ENCODE measurements around the gene CEP170B. TPM values are rescaled to one million over a fixed set of nuclear protein-coding genes. Genes with fewer than 3 reads are reported as not detected.
"Not testable (repeated sequence)": the region's sequence is repeated elsewhere in the genome, so short reads cannot be mapped to it uniquely, and the experiment has no call there.

The CEP170B gene
- total RNA-seq, 1 donor from 2014 or later: 55.4 TPM

- no peak overlapping the region for H3K4me2 ChIP-seq (ENCODE audit: low read length)
- H3K9me3 ChIP-seq (ENCODE audit: insufficient read depth, low read depth, low read length): no peaks in the 10 kb centered on the region
- H3K4me1 ChIP-seq (ENCODE audit: insufficient read depth, low read length): no peaks in the 10 kb centered on the region
- H3K27ac Mint-ChIP-seq (ENCODE audit: unreplicated experiment): no peak overlapping the region
- H3K4me3 Mint-ChIP-seq (ENCODE audit: unreplicated experiment): no peak overlapping the region
- H2AFZ ChIP-seq (ENCODE audit: low read depth, low read length): no peak overlapping the region
- no peak for FAIRE-seq
- peaks cover 7% of the 10 kb centered on the region for H4K20me1 ChIP-seq (ENCODE audit: insufficient read depth, low read length)
- no peak for TF ChIP-seq EZH2 (IDR thresholded peaks at IDR 0.05; ENCODE audit: insufficient read depth, low read length)
- no peak for TF ChIP-seq CTCF (IDR thresholded peaks at IDR 0.05; ENCODE audit: insufficient read depth, low read depth, low read length)
- H3K4me1 Mint-ChIP-seq (ENCODE audit: low read depth, unreplicated experiment): no peaks in the 10 kb centered on the region
- H3K27me3 ChIP-seq (ENCODE audit: insufficient read depth, low read length): peaks cover 12% of the 10 kb centered on the region
- no peak overlapping the region for H3K9ac ChIP-seq (ENCODE audit: low read length)
- H3K36me3 Mint-ChIP-seq (ENCODE audit: low read depth, unreplicated experiment): peaks cover 3% of the 10 kb centered on the region
- H3K4me3 ChIP-seq (ENCODE audit: insufficient read depth, low read depth, low read length): no peak overlapping the region
- no peaks in the 10 kb centered on the region for H3K36me3 ChIP-seq (ENCODE audit: insufficient read depth, low read length)
- peaks cover 20% of the 10 kb centered on the region for H3K27me3 Mint-ChIP-seq (ENCODE audit: low read depth, unreplicated experiment)
- no peak for DNase-seq (ENCODE audit: low read depth)
- H3K27ac ChIP-seq (ENCODE audit: low read depth, low read length): no peak overlapping the region
- H3K79me2 ChIP-seq (ENCODE audit: insufficient read depth, low read length): no peaks in the 10 kb centered on the region
- H3K9me3 Mint-ChIP-seq (ENCODE audit: unreplicated experiment): peaks cover 19% of the 10 kb centered on the region
These were observed 35.8 kb downstream of the CEP170B start for GRCh38 chr14:104900639-104901512.

- H3K27ac Mint-ChIP-seq (ENCODE audit: unreplicated experiment): no peak overlapping the region
- FAIRE-seq: no peak
These were observed 38.9 kb downstream of the CEP170B start for GRCh38 chr14:104903990-104904389.

GRCh38 chr14:104904650-104905578 is 39.8 kb downstream of the CEP170B start:
- not testable (repeated sequence) for H3K9ac ChIP-seq (ENCODE audit: low read length); H3K79me2 ChIP-seq (ENCODE audit: insufficient read depth, low read length); H3K4me3 Mint-ChIP-seq (ENCODE audit: unreplicated experiment); DNase-seq (ENCODE audit: low read depth); H3K9me3 ChIP-seq (ENCODE audit: insufficient read depth, low read depth, low read length); H4K20me1 ChIP-seq (ENCODE audit: insufficient read depth, low read length); H3K4me1 ChIP-seq (ENCODE audit: insufficient read depth, low read length); H3K4me2 ChIP-seq (ENCODE audit: low read length); H3K4me1 Mint-ChIP-seq (ENCODE audit: low read depth, unreplicated experiment); H3K27ac Mint-ChIP-seq (ENCODE audit: unreplicated experiment); H3K36me3 Mint-ChIP-seq (ENCODE audit: low read depth, unreplicated experiment); FAIRE-seq; H2AFZ ChIP-seq (ENCODE audit: low read depth, low read length); H3K36me3 ChIP-seq (ENCODE audit: insufficient read depth, low read length); H3K27ac ChIP-seq (ENCODE audit: low read depth, low read length); H3K4me3 ChIP-seq (ENCODE audit: insufficient read depth, low read depth, low read length)
- H3K9me3 Mint-ChIP-seq (ENCODE audit: unreplicated experiment): peaks cover 29% of the 10 kb centered on the region
- peaks cover 15% of the 10 kb centered on the region for H3K27me3 ChIP-seq (ENCODE audit: insufficient read depth, low read length)
- H3K27me3 Mint-ChIP-seq (ENCODE audit: low read depth, unreplicated experiment): peaks cover 25% of the 10 kb centered on the region

More at GRCh38 chr14:104903990-104904389, 38.9 kb downstream of the CEP170B start:
- Mint-ChIP-seq H3K4me1 (ENCODE audit: low read depth, unreplicated experiment) (no peaks in the 10 kb centered on the region), H3K4me3 (ENCODE audit: unreplicated experiment) (no peak overlapping the region), H3K36me3 (ENCODE audit: low read depth, unreplicated experiment) (no peaks in the 10 kb centered on the region), H3K9me3 (ENCODE audit: unreplicated experiment) (peaks cover 27% of the 10 kb centered on the region), H3K27me3 (ENCODE audit: low read depth, unreplicated experiment) (peaks cover 28% of the 10 kb centered on the region)
- H2AFZ ChIP-seq (ENCODE audit: low read depth, low read length): no peak overlapping the region
- TF ChIP-seq EZH2 (IDR thresholded peaks at IDR 0.05; ENCODE audit: insufficient read depth, low read length): no peak
- no peak for TF ChIP-seq CTCF (IDR thresholded peaks at IDR 0.05; ENCODE audit: insufficient read depth, low read depth, low read length)
- no peak for DNase-seq (ENCODE audit: low read depth)
- H3K27me3 ChIP-seq (ENCODE audit: insufficient read depth, low read length): peaks cover 15% of the 10 kb centered on the region
- H3K9me3 ChIP-seq (ENCODE audit: insufficient read depth, low read depth, low read length): no peaks in the 10 kb centered on the region
- H3K27ac ChIP-seq (ENCODE audit: low read depth, low read length): no peak overlapping the region
- H3K4me2 ChIP-seq (ENCODE audit: low read length): no peak overlapping the region
- no peaks in the 10 kb centered on the region for H4K20me1 ChIP-seq (ENCODE audit: insufficient read depth, low read length)
- H3K36me3 ChIP-seq (ENCODE audit: insufficient read depth, low read length): no peaks in the 10 kb centered on the region
- H3K9ac ChIP-seq (ENCODE audit: low read length): no peak overlapping the region
- H3K79me2 ChIP-seq (ENCODE audit: insufficient read depth, low read length): no peaks in the 10 kb centered on the region
- no peak overlapping the region for H3K4me3 ChIP-seq (ENCODE audit: insufficient read depth, low read depth, low read length)
- H3K4me1 ChIP-seq (ENCODE audit: insufficient read depth, low read length): no peaks in the 10 kb centered on the region

- H3K4me3 Mint-ChIP-seq (ENCODE audit: unreplicated experiment); H2AFZ ChIP-seq (ENCODE audit: low read depth, low read length); H3K36me3 Mint-ChIP-seq (ENCODE audit: low read depth, unreplicated experiment); H3K4me1 Mint-ChIP-seq (ENCODE audit: low read depth, unreplicated experiment); H3K9me3 ChIP-seq (ENCODE audit: insufficient read depth, low read depth, low read length); H3K4me2 ChIP-seq (ENCODE audit: low read length); H4K20me1 ChIP-seq (ENCODE audit: insufficient read depth, low read length); H3K9ac ChIP-seq (ENCODE audit: low read length); H3K4me3 ChIP-seq (ENCODE audit: insufficient read depth, low read depth, low read length); H3K36me3 ChIP-seq (ENCODE audit: insufficient read depth, low read length); DNase-seq (ENCODE audit: low read depth); FAIRE-seq; H3K4me1 ChIP-seq (ENCODE audit: insufficient read depth, low read length); H3K27ac Mint-ChIP-seq (ENCODE audit: unreplicated experiment); H3K79me2 ChIP-seq (ENCODE audit: insufficient read depth, low read length); H3K27ac ChIP-seq (ENCODE audit: low read depth, low read length): not testable (repeated sequence)
- H3K27me3 Mint-ChIP-seq (ENCODE audit: low read depth, unreplicated experiment): peaks cover 21% of the 10 kb centered on the region
- H3K27me3 ChIP-seq (ENCODE audit: insufficient read depth, low read length): peaks cover 15% of the 10 kb centered on the region
- peaks cover 34% of the 10 kb centered on the region for H3K9me3 Mint-ChIP-seq (ENCODE audit: unreplicated experiment)
These were observed 40.5 kb downstream of the CEP170B start for GRCh38 chr14:104905579-104905933.

Data from astrocyte (in vitro differentiated cells and primary cell).